ENCODE measurements around the gene ZDHHC3. TPM values are rescaled to one million over a fixed set of nuclear protein-coding genes. Genes with fewer than 3 reads are reported as not detected.

The ZDHHC3 gene
- polyA plus RNA-seq, 1 donor: 77.2 TPM

- Histone ChIP-seq H3K36me3 (ENCODE audit: control insufficient read depth, insufficient read depth, low read length) (peaks cover 43% of the 10 kb centered on the region), H3K4me3 (ENCODE audit: low read length) (no peak overlapping the region), H3K27ac (ENCODE audit: low read length) (no peak overlapping the region), H3K27me3 (ENCODE audit: control insufficient read depth, insufficient read depth, low read length) (no peaks in the 10 kb centered on the region), H3K9me3 (ENCODE audit: control insufficient read depth, low read depth, low read length) (no peaks in the 10 kb centered on the region), H3K4me1 (ENCODE audit: control insufficient read depth, insufficient read depth, low read length) (no peaks in the 10 kb centered on the region)
- WGBS (ENCODE audit: insufficient coverage, low lambda C conversion rate): 80% methylated on average over 1 of the region's 7 CpGs
- DNase-seq: no peak
These were observed 36.0 kb upstream of the ZDHHC3 start for GRCh38 chr3:45011756-45012508.

- Histone ChIP-seq H3K27ac (ENCODE audit: low read length) (no peak overlapping the region), H3K36me3 (ENCODE audit: control insufficient read depth, insufficient read depth, low read length) (peaks cover 43% of the 10 kb centered on the region), H3K27me3 (ENCODE audit: control insufficient read depth, insufficient read depth, low read length) (no peaks in the 10 kb centered on the region), H3K9me3 (ENCODE audit: control insufficient read depth, low read depth, low read length) (no peaks in the 10 kb centered on the region), H3K4me1 (ENCODE audit: control insufficient read depth, insufficient read depth, low read length) (no peaks in the 10 kb centered on the region), H3K4me3 (ENCODE audit: low read length) (no peak overlapping the region)
- DNase-seq: no peak
- whole genome bisulfite sequencing (ENCODE audit: insufficient coverage, low lambda C conversion rate): 83% methylated on average over 1 of the region's 3 CpGs
These were observed 34.9 kb upstream of the ZDHHC3 start for GRCh38 chr3:45010811-45011333.

GRCh38 chr3:45009868-45010267 lies 33.9 kb upstream of the ZDHHC3 start:
- no peaks in the 10 kb centered on the region for H3K4me1 ChIP-seq (ENCODE audit: control insufficient read depth, insufficient read depth, low read length)
- no peak overlapping the region for H3K27ac ChIP-seq (ENCODE audit: low read length)
- no peak for DNase-seq
- H3K36me3 ChIP-seq (ENCODE audit: control insufficient read depth, insufficient read depth, low read length): peaks cover 53% of the 10 kb centered on the region
- no peak overlapping the region for H3K4me3 ChIP-seq (ENCODE audit: low read length)
- WGBS (ENCODE audit: insufficient coverage, low lambda C conversion rate): no CpG with 5 or more reads among the region's 1 CpG
- no peaks in the 10 kb centered on the region for H3K27me3 ChIP-seq (ENCODE audit: control insufficient read depth, insufficient read depth, low read length)
- H3K9me3 ChIP-seq (ENCODE audit: control insufficient read depth, low read depth, low read length): no peaks in the 10 kb centered on the region

- no CpG with 5 or more reads among the region's 1 CpG for WGBS (ENCODE audit: insufficient coverage, low lambda C conversion rate)
- H3K4me1 ChIP-seq (ENCODE audit: control insufficient read depth, insufficient read depth, low read length): no peaks in the 10 kb centered on the region
- no peak overlapping the region for H3K27ac ChIP-seq (ENCODE audit: low read length)
These were observed 32.1 kb upstream of the ZDHHC3 start for GRCh38 chr3:45008117-45008516.

GRCh38 chr3:45007091-45007490 lies 31.1 kb upstream of the ZDHHC3 start:
- DNase-seq: no peak
- WGBS (ENCODE audit: insufficient coverage, low lambda C conversion rate): no CpG with 5 or more reads among the region's 8 CpGs
- H3K9me3 ChIP-seq (ENCODE audit: control insufficient read depth, low read depth, low read length): no peaks in the 10 kb centered on the region
- no peak overlapping the region for H3K27ac ChIP-seq (ENCODE audit: low read length)
- no peaks in the 10 kb centered on the region for H3K4me1 ChIP-seq (ENCODE audit: control insufficient read depth, insufficient read depth, low read length)
- H3K4me3 ChIP-seq (ENCODE audit: low read length): no peak overlapping the region
- no peaks in the 10 kb centered on the region for H3K27me3 ChIP-seq (ENCODE audit: control insufficient read depth, insufficient read depth, low read length)
- H3K36me3 ChIP-seq (ENCODE audit: control insufficient read depth, insufficient read depth, low read length): peaks cover 52% of the 10 kb centered on the region

More at GRCh38 chr3:45008117-45008516, 32.1 kb upstream of the ZDHHC3 start:
- H3K9me3 ChIP-seq (ENCODE audit: control insufficient read depth, low read depth, low read length): no peaks in the 10 kb centered on the region
- no peaks in the 10 kb centered on the region for H3K27me3 ChIP-seq (ENCODE audit: control insufficient read depth, insufficient read depth, low read length)
- peaks cover 51% of the 10 kb centered on the region for H3K36me3 ChIP-seq (ENCODE audit: control insufficient read depth, insufficient read depth, low read length)
- H3K4me3 ChIP-seq (ENCODE audit: low read length): no peak overlapping the region
- no peak for DNase-seq

GRCh38 chr3:45003859-45004258 lies 27.9 kb upstream of the ZDHHC3 start:
- H3K27me3 ChIP-seq (ENCODE audit: control insufficient read depth, insufficient read depth, low read length): no peaks in the 10 kb centered on the region

GRCh38 chr3:45003406-45003805 lies 27.4 kb upstream of the ZDHHC3 start:
- DNase-seq: no peak
- Histone ChIP-seq H3K4me3 (ENCODE audit: low read length) (no peak overlapping the region), H3K9me3 (ENCODE audit: control insufficient read depth, low read depth, low read length) (no peaks in the 10 kb centered on the region), H3K4me1 (ENCODE audit: control insufficient read depth, insufficient read depth, low read length) (no peaks in the 10 kb centered on the region), H3K36me3 (ENCODE audit: control insufficient read depth, insufficient read depth, low read length) (peaks cover 69% of the 10 kb centered on the region), H3K27me3 (ENCODE audit: control insufficient read depth, insufficient read depth, low read length) (no peaks in the 10 kb centered on the region), H3K27ac (ENCODE audit: low read length) (no peak overlapping the region)

More at GRCh38 chr3:45003859-45004258, 27.9 kb upstream of the ZDHHC3 start:
- no peaks in the 10 kb centered on the region for H3K4me1 ChIP-seq (ENCODE audit: control insufficient read depth, insufficient read depth, low read length)
- peaks cover 67% of the 10 kb centered on the region for H3K36me3 ChIP-seq (ENCODE audit: control insufficient read depth, insufficient read depth, low read length)
- 100% methylated on average over 1 of the region's 2 CpGs for WGBS (ENCODE audit: insufficient coverage, low lambda C conversion rate)
- DNase-seq: no peak
- H3K27ac ChIP-seq (ENCODE audit: low read length): no peak overlapping the region
- H3K9me3 ChIP-seq (ENCODE audit: control insufficient read depth, low read depth, low read length): no peaks in the 10 kb centered on the region
- no peak overlapping the region for H3K4me3 ChIP-seq (ENCODE audit: low read length)

- H3K4me1 ChIP-seq (ENCODE audit: control insufficient read depth, insufficient read depth, low read length): peaks cover 1% of the 10 kb centered on the region
- peaks cover 67% of the 10 kb centered on the region for H3K36me3 ChIP-seq (ENCODE audit: control insufficient read depth, insufficient read depth, low read length)
- DNase-seq: no peak
- H3K9me3 ChIP-seq (ENCODE audit: control insufficient read depth, low read depth, low read length): no peaks in the 10 kb centered on the region
- WGBS (ENCODE audit: insufficient coverage, low lambda C conversion rate): no CpG with 5 or more reads among the region's 3 CpGs
- no peak overlapping the region for H3K27ac ChIP-seq (ENCODE audit: low read length)
- H3K4me3 ChIP-seq (ENCODE audit: low read length): no peak overlapping the region
- no peaks in the 10 kb centered on the region for H3K27me3 ChIP-seq (ENCODE audit: control insufficient read depth, insufficient read depth, low read length)
These were observed 26.7 kb upstream of the ZDHHC3 start for GRCh38 chr3:45002720-45003119.

GRCh38 chr3:45002139-45002660 lies 26.2 kb upstream of the ZDHHC3 start:
- Histone ChIP-seq H3K27ac (ENCODE audit: low read length) (no peak overlapping the region), H3K27me3 (ENCODE audit: control insufficient read depth, insufficient read depth, low read length) (no peaks in the 10 kb centered on the region), H3K36me3 (ENCODE audit: control insufficient read depth, insufficient read depth, low read length) (peaks cover 66% of the 10 kb centered on the region), H3K4me1 (ENCODE audit: control insufficient read depth, insufficient read depth, low read length) (peaks cover 6% of the 10 kb centered on the region), H3K4me3 (ENCODE audit: low read length) (no peak overlapping the region), H3K9me3 (ENCODE audit: control insufficient read depth, low read depth, low read length) (no peaks in the 10 kb centered on the region)
- WGBS (ENCODE audit: insufficient coverage, low lambda C conversion rate): 100% methylated on average over 1 of the region's 2 CpGs
- no peak for DNase-seq

- H3K4me1 ChIP-seq (ENCODE audit: control insufficient read depth, insufficient read depth, low read length): peaks cover 11% of the 10 kb centered on the region
- H3K27me3 ChIP-seq (ENCODE audit: control insufficient read depth, insufficient read depth, low read length): no peaks in the 10 kb centered on the region
- peaks cover 64% of the 10 kb centered on the region for H3K36me3 ChIP-seq (ENCODE audit: control insufficient read depth, insufficient read depth, low read length)
- no peaks in the 10 kb centered on the region for H3K9me3 ChIP-seq (ENCODE audit: control insufficient read depth, low read depth, low read length)
- 100% methylated on average over 3 of the region's 3 CpGs for WGBS (ENCODE audit: insufficient coverage, low lambda C conversion rate)
- DNase-seq: no peak
- no peak overlapping the region for H3K4me3 ChIP-seq (ENCODE audit: low read length)
- H3K27ac ChIP-seq (ENCODE audit: low read length): no peak overlapping the region
These were observed 25.8 kb upstream of the ZDHHC3 start for GRCh38 chr3:45001738-45002137.

GRCh38 chr3:45000823-45001222 lies 24.8 kb upstream of the ZDHHC3 start:
- Histone ChIP-seq H3K27me3 (ENCODE audit: control insufficient read depth, insufficient read depth, low read length) (no peaks in the 10 kb centered on the region), H3K36me3 (ENCODE audit: control insufficient read depth, insufficient read depth, low read length) (peaks cover 63% of the 10 kb centered on the region)

More at GRCh38 chr3:45000823-45001222, 24.8 kb upstream of the ZDHHC3 start:
- Histone ChIP-seq H3K27ac (ENCODE audit: low read length) (no peak overlapping the region), H3K4me1 (ENCODE audit: control insufficient read depth, insufficient read depth, low read length) (peaks cover 14% of the 10 kb centered on the region), H3K9me3 (ENCODE audit: control insufficient read depth, low read depth, low read length) (no peaks in the 10 kb centered on the region), H3K4me3 (ENCODE audit: low read length) (no peak overlapping the region)
- WGBS (ENCODE audit: insufficient coverage, low lambda C conversion rate): 100% methylated on average over 1 of the region's 4 CpGs
- no peak for DNase-seq

Measured in large intestine (tissue), 3 donors.